SK-N-MC (cell line): ENCODE data around the gene LHX2.

Experiments
- EZH2 ChIP-seq: fragments of 200-600 bp; sonication (generic); IDR thresholded peaks from one replicate; pipeline ENCODE4 v1.6.1; 2017; ENCODE audit warnings: antibody characterized with exemption
- FOXP2 ChIP-seq: optimal IDR thresholded peaks from 2 replicates; pipeline ENCODE3; 2011; ENCODE audit warnings: mild to moderate bottlenecking, moderate library complexity; ENCODE audit not compliant: insufficient read depth; ENCODE audit errors: extremely low read length, control extremely low read depth
- POLR2AphosphoS5 ChIP-seq: IDR thresholded peaks from 2 replicates; pipeline ENCODE4 v1.6.1; 2012; ENCODE audit warnings: mild to moderate bottlenecking, low read depth, low read length, borderline replicate concordance

DNA sequence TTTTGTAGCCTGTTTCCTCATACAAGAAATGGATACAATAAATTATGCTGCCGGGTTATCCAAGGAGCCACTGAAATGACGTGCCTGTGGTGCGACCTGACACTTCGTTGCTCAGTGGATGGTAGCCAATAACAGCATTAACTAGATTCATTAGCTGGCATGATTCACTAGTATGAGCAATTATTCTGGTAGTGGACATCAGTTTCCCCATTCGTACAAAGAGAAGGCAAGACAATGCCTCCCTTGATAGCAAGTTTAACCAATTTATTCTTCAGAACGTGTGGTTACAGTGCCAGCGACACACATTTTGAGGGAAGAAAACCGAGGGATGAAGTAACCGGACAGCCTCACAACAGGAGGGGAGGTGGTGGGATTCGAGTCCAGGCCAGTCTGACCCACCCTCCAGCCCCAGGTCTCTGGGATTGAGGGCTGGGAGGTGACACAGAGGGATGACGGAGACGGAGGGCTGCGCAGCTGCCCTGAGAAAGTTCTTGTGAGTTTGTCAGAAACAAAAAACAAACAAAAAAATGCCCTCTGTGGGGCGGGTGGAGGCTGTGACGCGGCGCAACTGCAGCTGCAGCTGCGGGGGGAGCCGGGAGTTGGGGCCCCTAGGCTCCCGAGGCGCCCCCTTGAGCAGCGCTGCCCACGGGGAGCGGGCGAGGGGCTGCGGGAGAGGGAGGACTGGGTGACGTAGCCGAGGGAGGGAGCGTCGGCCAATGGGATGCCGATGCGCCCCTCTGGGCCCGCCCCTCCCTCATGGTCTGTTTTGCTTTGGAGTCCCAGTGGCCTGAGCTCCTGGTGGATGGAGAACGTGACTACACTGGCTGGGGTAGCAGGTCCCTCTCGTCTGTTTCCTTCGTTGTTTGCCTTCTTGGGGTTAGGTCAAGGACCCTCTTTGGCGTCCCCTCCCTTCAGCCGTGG lies 10.9 kb downstream of the LHX2 start:
- TF ChIP-seq EZH2: peak; percentile 75
- TF ChIP-seq POLR2AphosphoS5: no peak
- no peak for TF ChIP-seq FOXP2
